ENCODE data around the gene CYTIP. TPM values are rescaled to one million over a fixed set of nuclear protein-coding genes. Genes with fewer than 3 reads are reported as not detected.

Gene CYTIP
- total and polyA plus RNA-seq, 2 donors from 2014 or later: 3.5 to 24.0 TPM

DNA sequence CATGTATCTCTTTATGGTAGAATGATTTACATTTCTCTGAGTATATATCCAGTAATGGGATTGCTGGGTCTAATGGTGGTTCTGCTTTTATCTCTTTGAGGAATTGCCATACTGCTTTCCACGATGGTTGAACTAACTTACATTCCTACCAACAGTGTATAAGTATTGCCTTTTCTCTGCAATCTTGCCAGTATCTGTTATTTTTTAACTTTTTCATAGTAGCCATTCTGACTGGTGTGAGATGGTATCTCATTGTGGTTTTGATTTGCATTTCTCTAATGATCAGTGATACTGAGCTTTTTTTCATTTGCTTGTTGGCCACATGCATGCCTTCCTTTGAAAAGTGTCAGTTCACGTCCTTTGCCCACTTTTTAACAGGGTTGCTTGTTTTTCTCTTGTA lies 55.1 kb downstream of the CYTIP start:
- Histone ChIP-seq H3K4me3 (ENCODE audit: low read length in 3 of 3) (no peak overlapping the region), H3K36me3 (ENCODE audit: control insufficient read depth in 2 of 3, insufficient read depth in 3 of 3, low read length in 3 of 3) (no peaks in the 10 kb centered on the region), H3K4me1 (ENCODE audit: control insufficient read depth in 2 of 3, insufficient read depth in 2 of 3, low read depth in 1 of 3, low read length in 3 of 3) (no peaks in the 10 kb centered on the region), H3K9me3 (ENCODE audit: control insufficient read depth in 2 of 3, insufficient read depth in 1 of 3, low read length in 3 of 3) (no peaks in the 10 kb centered on the region), H3K9ac (ENCODE audit: low read length in 3 of 3) (no peak overlapping the region), H3K27ac (ENCODE audit: low read depth in 2 of 2, low read length in 2 of 2) (no peak overlapping the region), H3K27me3 (ENCODE audit: control insufficient read depth, insufficient read depth, low read length) (no peaks in the 10 kb centered on the region)
- FAIRE-seq (no peak), DNase-seq (no peak)
- intact Hi-C loops (cut with DNase I): no loop called here
- TF ChIP-seq, protein P1, sequence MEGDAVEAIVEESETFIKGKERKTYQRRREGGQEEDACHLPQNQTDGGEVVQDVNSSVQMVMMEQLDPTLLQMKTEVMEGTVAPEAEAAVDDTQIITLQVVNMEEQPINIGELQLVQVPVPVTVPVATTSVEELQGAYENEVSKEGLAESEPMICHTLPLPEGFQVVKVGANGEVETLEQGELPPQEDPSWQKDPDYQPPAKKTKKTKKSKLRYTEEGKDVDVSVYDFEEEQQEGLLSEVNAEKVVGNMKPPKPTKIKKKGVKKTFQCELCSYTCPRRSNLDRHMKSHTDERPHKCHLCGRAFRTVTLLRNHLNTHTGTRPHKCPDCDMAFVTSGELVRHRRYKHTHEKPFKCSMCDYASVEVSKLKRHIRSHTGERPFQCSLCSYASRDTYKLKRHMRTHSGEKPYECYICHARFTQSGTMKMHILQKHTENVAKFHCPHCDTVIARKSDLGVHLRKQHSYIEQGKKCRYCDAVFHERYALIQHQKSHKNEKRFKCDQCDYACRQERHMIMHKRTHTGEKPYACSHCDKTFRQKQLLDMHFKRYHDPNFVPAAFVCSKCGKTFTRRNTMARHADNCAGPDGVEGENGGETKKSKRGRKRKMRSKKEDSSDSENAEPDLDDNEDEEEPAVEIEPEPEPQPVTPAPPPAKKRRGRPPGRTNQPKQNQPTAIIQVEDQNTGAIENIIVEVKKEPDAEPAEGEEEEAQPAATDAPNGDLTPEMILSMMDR (IDR thresholded peaks at IDR 0.05; ENCODE audit: borderline replicate concordance, extremely low read depth, insufficient read depth): no peak

DNA sequence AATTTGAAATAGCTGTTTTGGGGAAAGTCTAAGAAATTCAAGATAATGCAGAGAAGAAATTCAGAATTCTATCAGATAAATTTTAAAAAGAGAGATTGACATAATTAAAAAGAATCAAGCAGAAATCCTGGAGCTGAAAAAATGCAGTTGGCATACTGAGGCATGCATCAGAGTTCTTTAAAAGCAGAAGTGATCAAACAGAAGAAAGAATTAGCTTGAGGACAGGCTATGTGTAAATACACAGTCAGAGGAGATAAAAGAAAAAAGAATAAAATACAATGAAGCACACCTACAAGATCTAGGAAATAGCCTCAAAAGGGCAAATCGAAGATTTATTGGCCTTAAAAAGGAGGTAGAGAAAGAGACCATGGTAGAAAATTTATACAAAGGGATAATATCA lies 57.1 kb downstream of the CYTIP start:
- no peak for DNase-seq
- no peaks in the 10 kb centered on the region for H3K9me3 ChIP-seq (ENCODE audit: control insufficient read depth in 2 of 3, insufficient read depth in 1 of 3, low read length in 3 of 3)
- FAIRE-seq: no peak
- H3K27me3 ChIP-seq (ENCODE audit: control insufficient read depth, insufficient read depth, low read length): no peaks in the 10 kb centered on the region
- intact Hi-C loops (cut with DNase I): no loop called here
- TF ChIP-seq, protein P1 (IDR thresholded peaks at IDR 0.05; ENCODE audit: borderline replicate concordance, extremely low read depth, insufficient read depth): no peak
- H3K4me3 ChIP-seq (ENCODE audit: low read length in 3 of 3): no peak overlapping the region
- no peaks in the 10 kb centered on the region for H3K4me1 ChIP-seq (ENCODE audit: control insufficient read depth in 2 of 3, insufficient read depth in 2 of 3, low read depth in 1 of 3, low read length in 3 of 3)
- H3K27ac ChIP-seq (ENCODE audit: low read depth in 2 of 2, low read length in 2 of 2): no peak overlapping the region
- no peaks in the 10 kb centered on the region for H3K36me3 ChIP-seq (ENCODE audit: control insufficient read depth in 2 of 3, insufficient read depth in 3 of 3, low read length in 3 of 3)
- no peak overlapping the region for H3K9ac ChIP-seq (ENCODE audit: low read length in 3 of 3)

DNA sequence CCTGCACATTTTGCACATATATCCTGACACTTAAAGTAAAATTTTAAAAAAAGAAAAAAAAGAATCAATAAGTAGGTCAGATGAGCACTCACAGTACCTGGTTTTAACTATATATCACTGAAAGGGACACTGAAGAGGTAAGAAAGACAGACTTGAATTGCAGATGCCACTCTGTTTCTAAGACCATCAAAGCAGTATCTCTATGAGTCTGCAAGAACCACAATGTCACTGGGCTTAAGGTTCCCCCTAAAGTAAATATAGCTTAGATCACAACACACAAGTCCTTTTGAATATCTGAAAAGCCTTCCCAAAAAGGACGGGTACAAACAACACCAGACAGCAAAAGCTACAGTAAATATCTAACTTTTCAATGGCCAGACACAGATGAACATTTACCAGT lies 57.6 kb downstream of the CYTIP start:
- Histone ChIP-seq H3K9ac (ENCODE audit: low read length in 3 of 3) (no peak overlapping the region), H3K27me3 (ENCODE audit: control insufficient read depth, insufficient read depth, low read length) (no peaks in the 10 kb centered on the region), H3K27ac (ENCODE audit: low read depth in 2 of 2, low read length in 2 of 2) (no peak overlapping the region), H3K4me3 (ENCODE audit: low read length in 3 of 3) (no peak overlapping the region), H3K36me3 (ENCODE audit: control insufficient read depth in 2 of 3, insufficient read depth in 3 of 3, low read length in 3 of 3) (no peaks in the 10 kb centered on the region), H3K4me1 (ENCODE audit: control insufficient read depth in 2 of 3, insufficient read depth in 2 of 3, low read depth in 1 of 3, low read length in 3 of 3) (no peaks in the 10 kb centered on the region), H3K9me3 (ENCODE audit: control insufficient read depth in 2 of 3, insufficient read depth in 1 of 3, low read length in 3 of 3) (no peaks in the 10 kb centered on the region)
- no peak for FAIRE-seq
- TF ChIP-seq, protein P1 (IDR thresholded peaks at IDR 0.05; ENCODE audit: borderline replicate concordance, extremely low read depth, insufficient read depth): no peak
- DNase-seq: no peak
- intact Hi-C loops (cut with DNase I): no loop called here

DNA sequence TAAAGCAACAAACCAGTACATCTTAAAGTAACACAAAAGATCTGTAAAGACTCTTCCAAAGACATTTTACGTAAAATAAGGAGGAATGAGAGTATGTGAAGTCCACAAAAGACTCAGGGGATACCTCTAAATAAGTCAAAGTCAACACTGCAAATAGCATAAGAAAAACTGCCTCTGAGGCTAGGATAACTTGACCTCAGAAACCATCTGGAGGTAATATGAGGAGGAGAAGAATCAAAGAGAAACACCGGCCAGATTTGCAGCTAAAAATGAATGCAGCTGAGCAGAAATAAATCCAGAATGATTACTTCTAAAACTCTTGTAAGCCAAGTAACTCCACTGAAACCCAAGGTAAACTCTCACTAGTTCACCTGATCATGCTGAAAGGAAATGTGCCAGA lies 66.0 kb downstream of the CYTIP start:
- H3K4me3 ChIP-seq (ENCODE audit: low read length in 3 of 3): no peak overlapping the region
- H3K9ac ChIP-seq (ENCODE audit: low read length in 3 of 3): no peak overlapping the region
- H3K36me3 ChIP-seq (ENCODE audit: control insufficient read depth in 2 of 3, insufficient read depth in 3 of 3, low read length in 3 of 3): no peaks in the 10 kb centered on the region
- H3K4me1 ChIP-seq (ENCODE audit: control insufficient read depth in 2 of 3, insufficient read depth in 2 of 3, low read depth in 1 of 3, low read length in 3 of 3): no peaks in the 10 kb centered on the region
- intact Hi-C loops (cut with DNase I): no loop called here
- H3K27ac ChIP-seq (ENCODE audit: low read depth in 2 of 2, low read length in 2 of 2): no peak overlapping the region
- DNase-seq (peak in 2 of 5 donors; percentile 1 to 10), FAIRE-seq (no peak)
- H3K9me3 ChIP-seq (ENCODE audit: control insufficient read depth in 2 of 3, insufficient read depth in 1 of 3, low read length in 3 of 3): peaks cover 0 to 8% (median 2%) of the 10 kb centered on the region in 3 donors
- TF ChIP-seq, protein P1 (IDR thresholded peaks at IDR 0.05; ENCODE audit: borderline replicate concordance, extremely low read depth, insufficient read depth): no peak
- no peaks in the 10 kb centered on the region for H3K27me3 ChIP-seq (ENCODE audit: control insufficient read depth, insufficient read depth, low read length)
